ENCODE measurements around the gene MLXIP. TPM values are rescaled to one million over a fixed set of nuclear protein-coding genes. Genes with fewer than 3 reads are reported as not detected.
"Not testable (repeated sequence)": the region's sequence is repeated elsewhere in the genome, so short reads cannot be mapped to it uniquely, and the experiment has no call there.

The MLXIP gene
- total RNA-seq, 1 donor from 2014 or later: 25.7 TPM

GRCh38 chr12:122155705-122156104 is 77.1 kb downstream of the MLXIP start:
- ATAC-seq (no peak), DNase-seq (ENCODE audit: missing footprints) (no peak)
- intact Hi-C loops (cut with DNase I): no loop called here

- intact Hi-C loops (cut with DNase I): no loop called here
- no peak for ATAC-seq
- no peak for DNase-seq (ENCODE audit: missing footprints)
These were observed 80.2 kb downstream of the MLXIP start for GRCh38 chr12:122158700-122159285.

GRCh38 chr12:122159882-122160281 is 81.3 kb downstream of the MLXIP start:
- intact Hi-C loops (cut with DNase I): no loop called here
- ATAC-seq (no peak), DNase-seq (ENCODE audit: missing footprints) (no peak)

- intact Hi-C loops (cut with DNase I): no loop called here
- no peak for DNase-seq (ENCODE audit: missing footprints)
- ATAC-seq: no peak
These were observed 82.2 kb downstream of the MLXIP start for GRCh38 chr12:122160761-122161160.

- intact Hi-C loops (cut with DNase I): no loop called here
- ATAC-seq: no peak
- no peak for DNase-seq (ENCODE audit: missing footprints)
These were observed 83.1 kb downstream of the MLXIP start for GRCh38 chr12:122161682-122162081.

- DNase-seq (ENCODE audit: missing footprints): no peak
- intact Hi-C loops (cut with DNase I): no loop called here
- ATAC-seq: no peak
These were observed 84.4 kb downstream of the MLXIP start for GRCh38 chr12:122162976-122163375.

- intact Hi-C loops (cut with DNase I): no loop called here
- no peak for ATAC-seq
- no peak for DNase-seq (ENCODE audit: missing footprints)
These were observed 88.1 kb downstream of the MLXIP start for GRCh38 chr12:122166422-122167349.

- intact Hi-C loops (cut with DNase I): no loop called here
- ATAC-seq (no peak), DNase-seq (ENCODE audit: missing footprints) (no peak)
These were observed 88.9 kb downstream of the MLXIP start for GRCh38 chr12:122167356-122167925.

- DNase-seq (ENCODE audit: missing footprints) (no peak), ATAC-seq (no peak)
- intact Hi-C loops (cut with DNase I): no loop called here
These were observed 89.9 kb downstream of the MLXIP start for GRCh38 chr12:122168492-122168891.

- DNase-seq (ENCODE audit: missing footprints) (no peak), ATAC-seq (no peak)
- intact Hi-C loops (cut with DNase I): no loop called here
These were observed 92.8 kb downstream of the MLXIP start for GRCh38 chr12:122171399-122171798.

GRCh38 chr12:122172262-122172939 is 93.8 kb downstream of the MLXIP start:
- no peak for ATAC-seq
- intact Hi-C loops (cut with DNase I): no loop called here

GRCh38 chr12:122174155-122174845 is 95.7 kb downstream of the MLXIP start, which contains the start of gene IL31:
IL31 (minus strand) TSS chr12:122174221; CDS start chr12:122174172, 49 bp downstream.
- DNase-seq (ENCODE audit: missing footprints): no peak
- no peak for ATAC-seq

More at GRCh38 chr12:122172262-122172939, 93.8 kb downstream of the MLXIP start:
- DNase-seq (ENCODE audit: missing footprints): no peak

GRCh38 chr12:122176473-122176872 is 97.9 kb downstream of the MLXIP start:
- intact Hi-C loops (cut with DNase I); DNase-seq (ENCODE audit: missing footprints); ATAC-seq: not testable (repeated sequence)

More at GRCh38 chr12:122174155-122174845, 95.7 kb downstream of the MLXIP start, which contains the start of gene IL31:
- intact Hi-C loops (cut with DNase I): no loop called here

GRCh38 chr12:122182887-122183587 is 104.5 kb downstream of the MLXIP start, which contains the start of gene LRRC43:
LRRC43 (plus strand) TSS chr12:122183123; CDS start chr12:122183145, 22 bp downstream.
- intact Hi-C loops (cut with DNase I): no loop called here
- ATAC-seq (peak; percentile 53), DNase-seq (ENCODE audit: missing footprints) (peak; percentile 68)

GRCh38 chr12:122183588-122183940 is 105.0 kb downstream of the MLXIP start:
- peak; percentile 15 for ATAC-seq
- intact Hi-C loops (cut with DNase I): no loop called here
- DNase-seq (ENCODE audit: missing footprints): no peak

GRCh38 chr12:122184517-122184916 is 106.0 kb downstream of the MLXIP start:
- ATAC-seq (no peak), DNase-seq (ENCODE audit: missing footprints) (no peak)
- intact Hi-C loops (cut with DNase I): no loop called here

- ATAC-seq (no peak), DNase-seq (ENCODE audit: missing footprints) (no peak)
- intact Hi-C loops (cut with DNase I): loop anchor here (5.0 kb wide), 1 partner anchor 133 kb away; no protein-coding TSS in a partner anchor
These were observed 106.5 kb downstream of the MLXIP start for GRCh38 chr12:122185079-122185478.
